ENCODE data around the gene SKI. TPM values are rescaled to one million over a fixed set of nuclear protein-coding genes. Genes with fewer than 3 reads are reported as not detected.

Gene SKI
- total RNA-seq, 1 donor from 2014 or later: 132 TPM

DNA sequence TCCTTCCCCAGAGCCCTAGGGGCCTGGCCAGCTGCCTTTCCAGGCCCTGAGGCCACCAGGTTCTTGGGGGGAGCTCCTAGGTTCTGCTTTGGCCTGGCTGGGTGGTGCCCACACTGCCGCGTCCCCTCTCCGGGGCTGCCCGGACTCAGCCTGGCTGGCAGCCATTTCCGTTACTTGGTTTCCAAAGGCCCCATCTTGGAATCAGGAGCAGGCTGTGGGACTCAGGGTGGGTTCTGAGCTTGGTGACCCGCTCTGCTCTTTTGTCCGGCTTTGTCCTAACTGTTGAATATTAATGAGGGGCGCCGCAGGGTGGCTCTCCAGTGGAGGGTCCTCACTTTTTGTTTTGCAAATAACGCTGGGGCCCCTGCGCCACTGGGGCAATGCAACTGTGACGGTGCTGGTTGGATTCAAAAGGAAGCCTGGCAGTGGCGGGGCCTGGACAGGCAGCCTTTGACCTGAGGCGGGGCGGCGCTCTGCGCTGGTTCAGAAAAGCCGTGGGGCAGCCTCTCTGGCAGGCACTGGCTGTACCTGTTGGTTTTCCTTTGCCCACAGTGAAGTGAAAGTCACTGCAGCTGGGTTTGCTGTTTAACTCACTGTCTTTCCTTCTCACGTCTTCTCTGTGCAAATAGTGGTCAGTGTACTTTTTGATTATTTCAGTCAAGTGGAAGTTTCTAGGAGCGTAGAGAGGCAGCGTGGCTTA, 20.2 kb downstream of the SKI start:
- TF ChIP-seq, protein P1, sequence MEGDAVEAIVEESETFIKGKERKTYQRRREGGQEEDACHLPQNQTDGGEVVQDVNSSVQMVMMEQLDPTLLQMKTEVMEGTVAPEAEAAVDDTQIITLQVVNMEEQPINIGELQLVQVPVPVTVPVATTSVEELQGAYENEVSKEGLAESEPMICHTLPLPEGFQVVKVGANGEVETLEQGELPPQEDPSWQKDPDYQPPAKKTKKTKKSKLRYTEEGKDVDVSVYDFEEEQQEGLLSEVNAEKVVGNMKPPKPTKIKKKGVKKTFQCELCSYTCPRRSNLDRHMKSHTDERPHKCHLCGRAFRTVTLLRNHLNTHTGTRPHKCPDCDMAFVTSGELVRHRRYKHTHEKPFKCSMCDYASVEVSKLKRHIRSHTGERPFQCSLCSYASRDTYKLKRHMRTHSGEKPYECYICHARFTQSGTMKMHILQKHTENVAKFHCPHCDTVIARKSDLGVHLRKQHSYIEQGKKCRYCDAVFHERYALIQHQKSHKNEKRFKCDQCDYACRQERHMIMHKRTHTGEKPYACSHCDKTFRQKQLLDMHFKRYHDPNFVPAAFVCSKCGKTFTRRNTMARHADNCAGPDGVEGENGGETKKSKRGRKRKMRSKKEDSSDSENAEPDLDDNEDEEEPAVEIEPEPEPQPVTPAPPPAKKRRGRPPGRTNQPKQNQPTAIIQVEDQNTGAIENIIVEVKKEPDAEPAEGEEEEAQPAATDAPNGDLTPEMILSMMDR (IDR thresholded peaks at IDR 0.05): no peak
- Mint-ChIP-seq H3K27ac (ENCODE audit: unreplicated experiment) (peak overlapping the region; percentile 59), H3K9me3 (ENCODE audit: unreplicated experiment) (no peaks in the 10 kb centered on the region), H3K4me1 (ENCODE audit: unreplicated experiment) (peaks cover 61% of the 10 kb centered on the region), H3K4me3 (ENCODE audit: unreplicated experiment) (no peak overlapping the region), H3K36me3 (ENCODE audit: unreplicated experiment) (peaks cover 3% of the 10 kb centered on the region), H3K27me3 (ENCODE audit: unreplicated experiment) (no peaks in the 10 kb centered on the region)
- no peak for DNase-seq (ENCODE audit: extremely low spot score, unreplicated experiment)

- TF ChIP-seq, protein P1 (IDR thresholded peaks at IDR 0.05): no peak
- H3K4me3 Mint-ChIP-seq (ENCODE audit: unreplicated experiment): no peak overlapping the region
- no peaks in the 10 kb centered on the region for H3K27me3 Mint-ChIP-seq (ENCODE audit: unreplicated experiment)
- H3K4me1 Mint-ChIP-seq (ENCODE audit: unreplicated experiment): peaks cover 54% of the 10 kb centered on the region
- no peaks in the 10 kb centered on the region for H3K9me3 Mint-ChIP-seq (ENCODE audit: unreplicated experiment)
- H3K36me3 Mint-ChIP-seq (ENCODE audit: unreplicated experiment): peaks cover 3% of the 10 kb centered on the region
- no peak for DNase-seq (ENCODE audit: extremely low spot score, unreplicated experiment)
- H3K27ac Mint-ChIP-seq (ENCODE audit: unreplicated experiment): peak overlapping the region; percentile 59
These were observed 20.9 kb downstream of the SKI start for GRCh38 chr1:2248854-2249558.

DNA sequence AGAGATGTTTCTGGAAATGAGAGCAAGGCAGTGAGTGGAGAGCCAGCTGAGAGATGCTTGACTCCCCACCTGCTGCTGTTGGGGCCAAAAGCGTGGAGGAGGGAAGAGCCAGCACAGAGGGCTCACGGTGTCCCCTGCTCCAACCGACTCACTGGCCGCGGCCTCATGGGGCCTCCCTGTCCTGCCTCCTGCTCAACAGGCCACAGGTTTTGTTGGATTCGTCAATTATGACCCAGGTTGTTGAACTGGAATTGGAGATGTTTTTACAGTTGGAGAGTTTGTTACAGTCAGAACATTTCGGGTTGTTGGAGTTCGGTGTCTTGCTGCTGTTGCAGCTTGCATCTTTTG, 21.4 kb downstream of the SKI start:
- DNase-seq (ENCODE audit: extremely low spot score, unreplicated experiment): no peak
- no peak overlapping the region for H3K4me3 Mint-ChIP-seq (ENCODE audit: unreplicated experiment)
- TF ChIP-seq, protein P1 (IDR thresholded peaks at IDR 0.05): no peak
- peak overlapping the region; percentile 31 for H3K27ac Mint-ChIP-seq (ENCODE audit: unreplicated experiment)
- H3K27me3 Mint-ChIP-seq (ENCODE audit: unreplicated experiment): no peaks in the 10 kb centered on the region
- peaks cover 55% of the 10 kb centered on the region for H3K4me1 Mint-ChIP-seq (ENCODE audit: unreplicated experiment)
- H3K36me3 Mint-ChIP-seq (ENCODE audit: unreplicated experiment): peaks cover 6% of the 10 kb centered on the region
- no peaks in the 10 kb centered on the region for H3K9me3 Mint-ChIP-seq (ENCODE audit: unreplicated experiment)

- no peak overlapping the region for H3K4me3 Mint-ChIP-seq (ENCODE audit: unreplicated experiment)
- H3K27me3 Mint-ChIP-seq (ENCODE audit: unreplicated experiment): no peaks in the 10 kb centered on the region
- TF ChIP-seq, protein P1 (IDR thresholded peaks at IDR 0.05): no peak
- DNase-seq (ENCODE audit: extremely low spot score, unreplicated experiment): no peak
- no peaks in the 10 kb centered on the region for H3K9me3 Mint-ChIP-seq (ENCODE audit: unreplicated experiment)
- H3K27ac Mint-ChIP-seq (ENCODE audit: unreplicated experiment): no peak overlapping the region
- peaks cover 6% of the 10 kb centered on the region for H3K36me3 Mint-ChIP-seq (ENCODE audit: unreplicated experiment)
- H3K4me1 Mint-ChIP-seq (ENCODE audit: unreplicated experiment): peaks cover 47% of the 10 kb centered on the region
These were observed 22.7 kb downstream of the SKI start for GRCh38 chr1:2250721-2251281.

DNA sequence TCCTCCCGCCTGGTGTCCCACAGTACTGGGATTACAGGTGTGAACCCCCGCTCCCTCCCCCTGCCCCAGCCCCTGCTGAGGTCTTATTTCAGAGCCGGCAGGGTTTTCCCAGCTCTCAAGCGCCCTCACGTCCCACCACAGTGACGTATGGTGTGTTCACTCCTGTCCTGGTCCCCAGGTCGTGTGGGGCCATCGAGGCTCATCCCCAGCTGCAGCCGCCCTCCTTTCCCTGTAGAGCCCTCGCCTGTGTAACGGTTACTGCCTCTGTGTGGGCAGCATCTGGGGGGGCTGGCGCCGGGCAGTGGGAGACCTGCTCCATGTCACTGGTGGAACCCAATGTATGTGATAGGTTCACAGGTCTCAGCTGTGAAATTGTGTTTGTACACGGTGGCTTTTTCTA, 23.2 kb downstream of the SKI start:
- no peak overlapping the region for H3K27ac Mint-ChIP-seq (ENCODE audit: unreplicated experiment)

More for the DNA sequence above, 23.2 kb downstream of the SKI start:
- TF ChIP-seq, protein P1 (IDR thresholded peaks at IDR 0.05): no peak
- peaks cover 6% of the 10 kb centered on the region for H3K36me3 Mint-ChIP-seq (ENCODE audit: unreplicated experiment)
- no peaks in the 10 kb centered on the region for H3K27me3 Mint-ChIP-seq (ENCODE audit: unreplicated experiment)
- no peak overlapping the region for H3K4me3 Mint-ChIP-seq (ENCODE audit: unreplicated experiment)
- peaks cover 41% of the 10 kb centered on the region for H3K4me1 Mint-ChIP-seq (ENCODE audit: unreplicated experiment)
- H3K9me3 Mint-ChIP-seq (ENCODE audit: unreplicated experiment): no peaks in the 10 kb centered on the region
- DNase-seq (ENCODE audit: extremely low spot score, unreplicated experiment): no peak

All from osteocyte (in vitro differentiated cells).